ENCODE results near the gene SUCO.

The SUCO gene

GRCh38 chr1:172630868-172631267, 97.9 kb downstream of the SUCO start:
- H3K27me3 ChIP-seq (replicated peaks; ENCODE audit: control insufficient read depth, insufficient read depth, low read length, poor library complexity, severe bottlenecking): no peaks in the 10 kb centered on the region
- no peak for DNase-seq
- peaks cover 5% of the 10 kb centered on the region for H3K4me1 ChIP-seq (ENCODE audit: control insufficient read depth, insufficient read depth, low read length, poor library complexity, severe bottlenecking)
- H3K27ac ChIP-seq (ENCODE audit: insufficient read depth, low read length, poor library complexity, severe bottlenecking): no peak overlapping the region
- H3K9me3 ChIP-seq (ENCODE audit: control insufficient read depth, low read length): no peaks in the 10 kb centered on the region
- H3K4me3 ChIP-seq (ENCODE audit: insufficient read depth, low read depth, low read length, poor library complexity, severe bottlenecking): no peak overlapping the region
- H3K36me3 ChIP-seq (ENCODE audit: control insufficient read depth, insufficient read depth, low read length): no peaks in the 10 kb centered on the region

- peak overlapping the region; percentile 61 for H3K27ac ChIP-seq (ENCODE audit: insufficient read depth, low read length, poor library complexity, severe bottlenecking)
- H3K36me3 ChIP-seq (ENCODE audit: control insufficient read depth, insufficient read depth, low read length): no peaks in the 10 kb centered on the region
- no peak for DNase-seq
- H3K4me1 ChIP-seq (ENCODE audit: control insufficient read depth, insufficient read depth, low read length, poor library complexity, severe bottlenecking): peaks cover 40% of the 10 kb centered on the region
- H3K9me3 ChIP-seq (ENCODE audit: control insufficient read depth, low read length): no peaks in the 10 kb centered on the region
- no peak overlapping the region for H3K4me3 ChIP-seq (ENCODE audit: insufficient read depth, low read depth, low read length, poor library complexity, severe bottlenecking)
- no peaks in the 10 kb centered on the region for H3K27me3 ChIP-seq (replicated peaks; ENCODE audit: control insufficient read depth, insufficient read depth, low read length, poor library complexity, severe bottlenecking)
These were observed 104.6 kb downstream of the SUCO start for GRCh38 chr1:172637522-172637921.

GRCh38 chr1:172638249-172638648, 105.3 kb downstream of the SUCO start:
- Histone ChIP-seq H3K4me3 (ENCODE audit: insufficient read depth, low read depth, low read length, poor library complexity, severe bottlenecking) (peak overlapping the region; percentile 1), H3K9me3 (ENCODE audit: control insufficient read depth, low read length) (no peaks in the 10 kb centered on the region), H3K27me3 (replicated peaks; ENCODE audit: control insufficient read depth, insufficient read depth, low read length, poor library complexity, severe bottlenecking) (no peaks in the 10 kb centered on the region), H3K36me3 (ENCODE audit: control insufficient read depth, insufficient read depth, low read length) (no peaks in the 10 kb centered on the region), H3K27ac (ENCODE audit: insufficient read depth, low read length, poor library complexity, severe bottlenecking) (peak overlapping the region; percentile 61), H3K4me1 (ENCODE audit: control insufficient read depth, insufficient read depth, low read length, poor library complexity, severe bottlenecking) (peaks cover 46% of the 10 kb centered on the region)
- no peak for DNase-seq

- Histone ChIP-seq H3K36me3 (ENCODE audit: control insufficient read depth, insufficient read depth, low read length) (no peaks in the 10 kb centered on the region), H3K27ac (ENCODE audit: insufficient read depth, low read length, poor library complexity, severe bottlenecking) (peak overlapping the region; percentile 61), H3K4me1 (ENCODE audit: control insufficient read depth, insufficient read depth, low read length, poor library complexity, severe bottlenecking) (peaks cover 55% of the 10 kb centered on the region), H3K27me3 (replicated peaks; ENCODE audit: control insufficient read depth, insufficient read depth, low read length, poor library complexity, severe bottlenecking) (no peaks in the 10 kb centered on the region), H3K9me3 (ENCODE audit: control insufficient read depth, low read length) (no peaks in the 10 kb centered on the region), H3K4me3 (ENCODE audit: insufficient read depth, low read depth, low read length, poor library complexity, severe bottlenecking) (peak overlapping the region; percentile 1)
- peak; percentile 39 to 59 (median 41) for DNase-seq
These were observed 106.2 kb downstream of the SUCO start for GRCh38 chr1:172638885-172639831.

- H3K4me1 ChIP-seq (ENCODE audit: control insufficient read depth, insufficient read depth, low read length, poor library complexity, severe bottlenecking): peaks cover 62% of the 10 kb centered on the region
These were observed 107.2 kb downstream of the SUCO start for GRCh38 chr1:172640111-172640510.

GRCh38 chr1:172641492-172641891, 108.5 kb downstream of the SUCO start:
- H3K4me1 ChIP-seq (ENCODE audit: control insufficient read depth, insufficient read depth, low read length, poor library complexity, severe bottlenecking): peaks cover 62% of the 10 kb centered on the region
- no peak for DNase-seq
- H3K27ac ChIP-seq (ENCODE audit: insufficient read depth, low read length, poor library complexity, severe bottlenecking): no peak overlapping the region
- H3K27me3 ChIP-seq (replicated peaks; ENCODE audit: control insufficient read depth, insufficient read depth, low read length, poor library complexity, severe bottlenecking): no peaks in the 10 kb centered on the region
- H3K4me3 ChIP-seq (ENCODE audit: insufficient read depth, low read depth, low read length, poor library complexity, severe bottlenecking): no peak overlapping the region
- no peaks in the 10 kb centered on the region for H3K9me3 ChIP-seq (ENCODE audit: control insufficient read depth, low read length)
- H3K36me3 ChIP-seq (ENCODE audit: control insufficient read depth, insufficient read depth, low read length): no peaks in the 10 kb centered on the region

More at GRCh38 chr1:172640111-172640510, 107.2 kb downstream of the SUCO start:
- H3K4me3 ChIP-seq (ENCODE audit: insufficient read depth, low read depth, low read length, poor library complexity, severe bottlenecking): no peak overlapping the region
- H3K9me3 ChIP-seq (ENCODE audit: control insufficient read depth, low read length): no peaks in the 10 kb centered on the region
- no peak for DNase-seq
- H3K27ac ChIP-seq (ENCODE audit: insufficient read depth, low read length, poor library complexity, severe bottlenecking): peak overlapping the region; percentile 61
- no peaks in the 10 kb centered on the region for H3K36me3 ChIP-seq (ENCODE audit: control insufficient read depth, insufficient read depth, low read length)
- no peaks in the 10 kb centered on the region for H3K27me3 ChIP-seq (replicated peaks; ENCODE audit: control insufficient read depth, insufficient read depth, low read length, poor library complexity, severe bottlenecking)

GRCh38 chr1:172642970-172643369, 110.0 kb downstream of the SUCO start:
- peaks cover 58% of the 10 kb centered on the region for H3K4me1 ChIP-seq (ENCODE audit: control insufficient read depth, insufficient read depth, low read length, poor library complexity, severe bottlenecking)

GRCh38 chr1:172646653-172647052, 113.7 kb downstream of the SUCO start:
- Histone ChIP-seq H3K4me1 (ENCODE audit: control insufficient read depth, insufficient read depth, low read length, poor library complexity, severe bottlenecking) (peaks cover 31% of the 10 kb centered on the region), H3K4me3 (ENCODE audit: insufficient read depth, low read depth, low read length, poor library complexity, severe bottlenecking) (no peak overlapping the region), H3K27me3 (replicated peaks; ENCODE audit: control insufficient read depth, insufficient read depth, low read length, poor library complexity, severe bottlenecking) (no peaks in the 10 kb centered on the region), H3K27ac (ENCODE audit: insufficient read depth, low read length, poor library complexity, severe bottlenecking) (no peak overlapping the region), H3K9me3 (ENCODE audit: control insufficient read depth, low read length) (no peaks in the 10 kb centered on the region), H3K36me3 (ENCODE audit: control insufficient read depth, insufficient read depth, low read length) (no peaks in the 10 kb centered on the region)
- DNase-seq: no peak

More at GRCh38 chr1:172642970-172643369, 110.0 kb downstream of the SUCO start:
- Histone ChIP-seq H3K4me3 (ENCODE audit: insufficient read depth, low read depth, low read length, poor library complexity, severe bottlenecking) (no peak overlapping the region), H3K27me3 (replicated peaks; ENCODE audit: control insufficient read depth, insufficient read depth, low read length, poor library complexity, severe bottlenecking) (no peaks in the 10 kb centered on the region), H3K27ac (ENCODE audit: insufficient read depth, low read length, poor library complexity, severe bottlenecking) (no peak overlapping the region), H3K9me3 (ENCODE audit: control insufficient read depth, low read length) (no peaks in the 10 kb centered on the region), H3K36me3 (ENCODE audit: control insufficient read depth, insufficient read depth, low read length) (no peaks in the 10 kb centered on the region)
- DNase-seq: no peak

- H3K27ac ChIP-seq (ENCODE audit: insufficient read depth, low read length, poor library complexity, severe bottlenecking): no peak overlapping the region
- H3K27me3 ChIP-seq (replicated peaks; ENCODE audit: control insufficient read depth, insufficient read depth, low read length, poor library complexity, severe bottlenecking): no peaks in the 10 kb centered on the region
- DNase-seq: no peak
- no peaks in the 10 kb centered on the region for H3K36me3 ChIP-seq (ENCODE audit: control insufficient read depth, insufficient read depth, low read length)
- H3K9me3 ChIP-seq (ENCODE audit: control insufficient read depth, low read length): no peaks in the 10 kb centered on the region
- H3K4me3 ChIP-seq (ENCODE audit: insufficient read depth, low read depth, low read length, poor library complexity, severe bottlenecking): no peak overlapping the region
- H3K4me1 ChIP-seq (ENCODE audit: control insufficient read depth, insufficient read depth, low read length, poor library complexity, severe bottlenecking): peaks cover 31% of the 10 kb centered on the region
These were observed 114.2 kb downstream of the SUCO start for GRCh38 chr1:172647110-172647564.

- Histone ChIP-seq H3K4me3 (ENCODE audit: insufficient read depth, low read depth, low read length, poor library complexity, severe bottlenecking) (no peak overlapping the region), H3K9me3 (ENCODE audit: control insufficient read depth, low read length) (no peaks in the 10 kb centered on the region), H3K4me1 (ENCODE audit: control insufficient read depth, insufficient read depth, low read length, poor library complexity, severe bottlenecking) (peaks cover 27% of the 10 kb centered on the region), H3K27me3 (replicated peaks; ENCODE audit: control insufficient read depth, insufficient read depth, low read length, poor library complexity, severe bottlenecking) (no peaks in the 10 kb centered on the region), H3K27ac (ENCODE audit: insufficient read depth, low read length, poor library complexity, severe bottlenecking) (no peak overlapping the region), H3K36me3 (ENCODE audit: control insufficient read depth, insufficient read depth, low read length) (no peaks in the 10 kb centered on the region)
- DNase-seq: no peak
These were observed 115.0 kb downstream of the SUCO start for GRCh38 chr1:172647987-172648386.

Measured in effector memory CD4-positive, alpha-beta T cell (primary cell).